H1 (cell line): ENCODE results near the gene NXT1. TPM values are rescaled to one million over a fixed set of nuclear protein-coding genes. Genes with fewer than 3 reads are reported as not detected.

ENCODE experiments used
- BACH1 ChIP-seq: IDR thresholded peaks from 2 replicates; pipeline ENCODE4 v1.6.1; 2012; ENCODE audit warnings: low read length, improper control_type of control experiment
- CBX8 ChIP-seq: fragments of 300-800, 300-1000 bp; sonication (generic); IDR thresholded peaks from 2 replicates; pipeline ENCODE4 v1.7.1; 2016; ENCODE audit warnings: low read depth, low read length, borderline replicate concordance
- CHD1 ChIP-seq: IDR thresholded peaks from 2 replicates; pipeline ENCODE4 v1.6.1; 2012; ENCODE audit warnings: low read depth, low read length, improper control_type of control experiment
- JUND ChIP-seq: IDR thresholded peaks from 2 replicates; pipeline ENCODE4 v1.6.1; 2011; ENCODE audit warnings: mild to moderate bottlenecking, improper control_type of control experiment, low read length
- MAFK ChIP-seq: IDR thresholded peaks from 2 replicates; pipeline ENCODE4 v1.6.1; 2012; ENCODE audit warnings: low read depth, mild to moderate bottlenecking, improper control_type of control experiment, low read length
- PHF8 ChIP-seq: fragments of 200-600 bp; sonication (generic); conservative IDR thresholded peaks from 2 replicates; pipeline ENCODE4 v1.7.1; 2012; ENCODE audit warnings: low read depth, mild to moderate bottlenecking, inconsistent platforms, low read length, moderate library complexity
- SIN3A ChIP-seq, 2 experiments: IDR thresholded peaks in 1 of 2; conservative IDR thresholded peaks in 1 of 2; 2 replicates each; pipeline ENCODE4 v1.6.1; 2011 to 2012; ENCODE audit warnings: low read length in 2 of 2, improper control_type of control experiment in 1 of 2, low read depth in 1 of 2, mild to moderate bottlenecking in 1 of 2
- YY1 ChIP-seq: IDR thresholded peaks from 2 replicates; pipeline ENCODE4 v1.6.1; 2011; ENCODE audit warnings: low read depth, mild to moderate bottlenecking, low read length
- polyA plus RNA-seq, 7 experiments: library from polyadenylated mRNA; depleted of rRNA in 3 of 7; stranded (reverse) in 5 of 7; unstranded in 2 of 7; fragments of >200 nt in 5 of 7; fragments of 200-250 nt in 2 of 7; gene quantifications; 1 replicate in 5 of 7; 2 replicates in 1 of 7; 4 replicates in 1 of 7; pipeline versions ENCODE4 v1.2.1 to v1.2.3, GENCODE V29; 2011 to 2013; ENCODE audit warnings: missing spikeins in 2 of 7, mixed read lengths in 2 of 7
- total RNA-seq: library from RNA; stranded (reverse); fragmentation: NEBNext Ultra II Directional; extraction: Animal tissue kit (Norgen Biotek cat#: 25700); gene quantifications from 2 replicates; pipeline ENCODE4 v1.2.1, GENCODE V29; 2021
- TF ChIP-seq, protein P1 (sequence below): fragments of 300-600 bp; sonication (generic); IDR thresholded peaks from 2 replicates; pipeline ENCODE4 v1.7.1; 2012; ENCODE audit warnings: low read length, moderate library complexity, mild to moderate bottlenecking, inconsistent platforms; ENCODE audit not compliant: insufficient replicate concordance

Gene NXT1
- total and polyA plus RNA-seq, 2 of the 8 experiments (the other 6 are each of a cell fraction or from before 2014, with no cell fraction given) = 23.1 to 26.5 TPM

DNA sequence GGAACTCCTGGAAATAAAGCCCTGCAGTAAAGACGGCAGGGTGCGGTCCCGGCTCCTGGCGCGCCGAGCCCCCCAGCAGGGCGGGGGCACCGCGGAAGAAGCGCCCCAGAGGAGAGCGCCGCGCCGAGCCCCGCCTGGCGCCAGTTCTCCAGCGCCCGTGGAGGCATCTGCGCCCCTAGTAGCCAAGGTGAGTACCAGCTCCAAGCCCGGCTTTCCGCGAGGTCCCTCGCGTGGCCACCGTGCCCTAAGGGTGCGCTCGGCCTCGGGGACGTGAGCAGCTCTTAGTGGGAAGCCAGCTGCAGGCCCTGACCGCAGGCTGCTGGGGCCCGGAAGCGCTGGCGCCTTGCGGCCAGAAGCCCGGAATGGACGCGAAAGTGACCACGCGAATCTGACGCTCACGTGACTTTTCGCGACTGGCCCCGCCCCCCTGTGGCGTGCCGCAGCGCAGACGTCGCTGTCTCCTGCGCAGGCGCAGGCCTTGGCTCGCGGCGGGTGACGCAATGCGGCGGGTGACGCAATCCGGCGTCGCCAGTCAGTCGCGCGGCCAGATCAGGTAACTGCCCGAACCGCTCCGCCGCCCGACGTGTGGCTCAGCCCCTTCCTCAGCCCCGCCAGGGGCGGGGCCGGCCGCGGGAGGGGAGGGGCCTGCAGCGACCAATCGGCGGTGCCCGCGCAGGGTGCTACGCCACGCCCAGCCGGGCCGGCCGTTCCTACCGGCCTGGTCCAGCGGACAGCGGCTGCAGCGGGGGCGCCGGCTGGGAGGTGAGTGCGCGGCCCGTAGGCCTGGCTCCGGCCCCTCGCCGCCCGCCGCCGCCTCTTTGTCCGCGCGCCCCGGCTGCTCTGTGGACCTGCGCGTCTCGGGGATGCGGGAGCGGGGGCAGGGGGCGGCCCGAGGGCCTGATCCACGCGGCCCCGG lies 11.1 kb downstream of the NXT1 start, which contains the start of gene GZF1 (continued):
- TF ChIP-seq SIN3A (conservative IDR thresholded peaks at IDR 0.05 in 1 of 2, IDR thresholded peaks at IDR 0.05 in 1 of 2; ENCODE audit: low read depth in 1 of 2, low read length in 2 of 2) (peak in 1 of 2 experiments; percentile 57; a peak in 1 of 4 replicates), MAFK (no peak), YY1 (no peak; the same call in 1 of the 2 replicates), BACH1 (peak; percentile 39), JUND (peak; percentile 97), CBX8 (no peak), CHD1 (no peak), PHF8 (peak; percentile 75)
- TF ChIP-seq, protein P1, sequence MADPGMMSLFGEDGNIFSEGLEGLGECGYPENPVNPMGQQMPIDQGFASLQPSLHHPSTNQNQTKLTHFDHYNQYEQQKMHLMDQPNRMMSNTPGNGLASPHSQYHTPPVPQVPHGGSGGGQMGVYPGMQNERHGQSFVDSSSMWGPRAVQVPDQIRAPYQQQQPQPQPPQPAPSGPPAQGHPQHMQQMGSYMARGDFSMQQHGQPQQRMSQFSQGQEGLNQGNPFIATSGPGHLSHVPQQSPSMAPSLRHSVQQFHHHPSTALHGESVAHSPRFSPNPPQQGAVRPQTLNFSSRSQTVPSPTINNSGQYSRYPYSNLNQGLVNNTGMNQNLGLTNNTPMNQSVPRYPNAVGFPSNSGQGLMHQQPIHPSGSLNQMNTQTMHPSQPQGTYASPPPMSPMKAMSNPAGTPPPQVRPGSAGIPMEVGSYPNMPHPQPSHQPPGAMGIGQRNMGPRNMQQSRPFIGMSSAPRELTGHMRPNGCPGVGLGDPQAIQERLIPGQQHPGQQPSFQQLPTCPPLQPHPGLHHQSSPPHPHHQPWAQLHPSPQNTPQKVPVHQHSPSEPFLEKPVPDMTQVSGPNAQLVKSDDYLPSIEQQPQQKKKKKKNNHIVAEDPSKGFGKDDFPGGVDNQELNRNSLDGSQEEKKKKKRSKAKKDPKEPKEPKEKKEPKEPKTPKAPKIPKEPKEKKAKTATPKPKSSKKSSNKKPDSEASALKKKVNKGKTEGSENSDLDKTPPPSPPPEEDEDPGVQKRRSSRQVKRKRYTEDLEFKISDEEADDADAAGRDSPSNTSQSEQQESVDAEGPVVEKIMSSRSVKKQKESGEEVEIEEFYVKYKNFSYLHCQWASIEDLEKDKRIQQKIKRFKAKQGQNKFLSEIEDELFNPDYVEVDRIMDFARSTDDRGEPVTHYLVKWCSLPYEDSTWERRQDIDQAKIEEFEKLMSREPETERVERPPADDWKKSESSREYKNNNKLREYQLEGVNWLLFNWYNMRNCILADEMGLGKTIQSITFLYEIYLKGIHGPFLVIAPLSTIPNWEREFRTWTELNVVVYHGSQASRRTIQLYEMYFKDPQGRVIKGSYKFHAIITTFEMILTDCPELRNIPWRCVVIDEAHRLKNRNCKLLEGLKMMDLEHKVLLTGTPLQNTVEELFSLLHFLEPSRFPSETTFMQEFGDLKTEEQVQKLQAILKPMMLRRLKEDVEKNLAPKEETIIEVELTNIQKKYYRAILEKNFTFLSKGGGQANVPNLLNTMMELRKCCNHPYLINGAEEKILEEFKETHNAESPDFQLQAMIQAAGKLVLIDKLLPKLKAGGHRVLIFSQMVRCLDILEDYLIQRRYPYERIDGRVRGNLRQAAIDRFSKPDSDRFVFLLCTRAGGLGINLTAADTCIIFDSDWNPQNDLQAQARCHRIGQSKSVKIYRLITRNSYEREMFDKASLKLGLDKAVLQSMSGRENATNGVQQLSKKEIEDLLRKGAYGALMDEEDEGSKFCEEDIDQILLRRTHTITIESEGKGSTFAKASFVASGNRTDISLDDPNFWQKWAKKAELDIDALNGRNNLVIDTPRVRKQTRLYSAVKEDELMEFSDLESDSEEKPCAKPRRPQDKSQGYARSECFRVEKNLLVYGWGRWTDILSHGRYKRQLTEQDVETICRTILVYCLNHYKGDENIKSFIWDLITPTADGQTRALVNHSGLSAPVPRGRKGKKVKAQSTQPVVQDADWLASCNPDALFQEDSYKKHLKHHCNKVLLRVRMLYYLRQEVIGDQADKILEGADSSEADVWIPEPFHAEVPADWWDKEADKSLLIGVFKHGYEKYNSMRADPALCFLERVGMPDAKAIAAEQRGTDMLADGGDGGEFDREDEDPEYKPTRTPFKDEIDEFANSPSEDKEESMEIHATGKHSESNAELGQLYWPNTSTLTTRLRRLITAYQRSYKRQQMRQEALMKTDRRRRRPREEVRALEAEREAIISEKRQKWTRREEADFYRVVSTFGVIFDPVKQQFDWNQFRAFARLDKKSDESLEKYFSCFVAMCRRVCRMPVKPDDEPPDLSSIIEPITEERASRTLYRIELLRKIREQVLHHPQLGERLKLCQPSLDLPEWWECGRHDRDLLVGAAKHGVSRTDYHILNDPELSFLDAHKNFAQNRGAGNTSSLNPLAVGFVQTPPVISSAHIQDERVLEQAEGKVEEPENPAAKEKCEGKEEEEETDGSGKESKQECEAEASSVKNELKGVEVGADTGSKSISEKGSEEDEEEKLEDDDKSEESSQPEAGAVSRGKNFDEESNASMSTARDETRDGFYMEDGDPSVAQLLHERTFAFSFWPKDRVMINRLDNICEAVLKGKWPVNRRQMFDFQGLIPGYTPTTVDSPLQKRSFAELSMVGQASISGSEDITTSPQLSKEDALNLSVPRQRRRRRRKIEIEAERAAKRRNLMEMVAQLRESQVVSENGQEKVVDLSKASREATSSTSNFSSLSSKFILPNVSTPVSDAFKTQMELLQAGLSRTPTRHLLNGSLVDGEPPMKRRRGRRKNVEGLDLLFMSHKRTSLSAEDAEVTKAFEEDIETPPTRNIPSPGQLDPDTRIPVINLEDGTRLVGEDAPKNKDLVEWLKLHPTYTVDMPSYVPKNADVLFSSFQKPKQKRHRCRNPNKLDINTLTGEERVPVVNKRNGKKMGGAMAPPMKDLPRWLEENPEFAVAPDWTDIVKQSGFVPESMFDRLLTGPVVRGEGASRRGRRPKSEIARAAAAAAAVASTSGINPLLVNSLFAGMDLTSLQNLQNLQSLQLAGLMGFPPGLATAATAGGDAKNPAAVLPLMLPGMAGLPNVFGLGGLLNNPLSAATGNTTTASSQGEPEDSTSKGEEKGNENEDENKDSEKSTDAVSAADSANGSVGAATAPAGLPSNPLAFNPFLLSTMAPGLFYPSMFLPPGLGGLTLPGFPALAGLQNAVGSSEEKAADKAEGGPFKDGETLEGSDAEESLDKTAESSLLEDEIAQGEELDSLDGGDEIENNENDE = no peak
